Endothelial cell of umbilical vein (primary cell): ENCODE measurements around the gene DCUN1D4. TPM values are rescaled to one million over a fixed set of nuclear protein-coding genes. Genes with fewer than 3 reads are reported as not detected.

Experiments used
- BruUV-seq: library from RNA; stranded (reverse); fragments of 400-500 nt; replicated peaks from 2 replicates; lab custom pipeline; 2021; lab: Mats Ljungman, UMichigan
- CTCF ChIA-PET: fragments of 300-600, 350-600 bp; sonication (Branson Sonifier 250); formaldehyde crosslinking; loops from one replicate; lab custom pipeline; 2021; ENCODE audit warnings: antibody characterized with exemption, inconsistent platforms; lab: Charles Lee
- POLR2A ChIA-PET: fragments of 300-600, 350-600 bp; sonication (Branson Sonifier 250); formaldehyde crosslinking; loops from one replicate; lab custom pipeline; 2021; ENCODE audit warnings: antibody characterized with exemption, inconsistent platforms; lab: Charles Lee
- DNase-seq: peaks from one replicate; pipeline ENCODE4 v3.0.0-alpha.2; 2011; ENCODE audit warnings: low read depth, low spot score
- FAIRE-seq: peaks from 2 replicates; lab custom pipeline; 2011; peaks lifted over from hg19 to GRCh38; lab: Jason Lieb, UNC
- H2AFZ ChIP-seq: 2 replicates; pipeline ENCODE4 v1.6.0; 2012; ENCODE audit warnings: low read depth, low read length, control low read depth, inconsistent platforms
- H3K27ac ChIP-seq: 2 replicates; pipeline ENCODE4 v1.5.1; 2011; ENCODE audit warnings: low read depth, mild to moderate bottlenecking, control low read depth, low read length, moderate library complexity; ENCODE audit not compliant: insufficient read depth
- H3K27me3 ChIP-seq, 2 experiments: 2 replicates each; pipeline versions ENCODE4 v1.6.0 to v1.6.1; 2011; ENCODE audit warnings: low read length in 2 of 2, mixed read lengths in 1 of 2; ENCODE audit not compliant: control insufficient read depth in 2 of 2, insufficient read depth in 2 of 2
- H3K36me3 ChIP-seq, 2 experiments: 2 replicates in 1 of 2; 3 replicates in 1 of 2; pipeline ENCODE4 v1.5.1; 2011; ENCODE audit warnings: low read length in 2 of 2, mild to moderate bottlenecking in 1 of 2, moderate library complexity in 1 of 2; ENCODE audit not compliant: control insufficient read depth in 2 of 2, insufficient read depth in 2 of 2; ENCODE audit errors: extremely low read depth in 1 of 2
- H3K4me1 ChIP-seq: 3 replicates; pipeline ENCODE4 v1.5.1; 2011; ENCODE audit warnings: mild to moderate bottlenecking, low read length; ENCODE audit not compliant: control insufficient read depth, insufficient read depth; ENCODE audit errors: extremely low read depth
- H3K4me2 ChIP-seq: 2 replicates; pipeline ENCODE4 v1.6.1; 2011; ENCODE audit warnings: low read length, control low read depth, mixed read lengths; ENCODE audit not compliant: insufficient read depth
- H3K4me3 ChIP-seq, 3 experiments: fragments of 200-600 bp in 1 of 3; sonication (generic), shearing (Covaris generic) in 1 of 3; replicated peaks in 1 of 3; 2 replicates each; pipeline ENCODE4 v1.5.1; 2011 to 2016; ENCODE audit warnings: control low read depth in 3 of 3, low read length in 3 of 3, mild to moderate bottlenecking in 2 of 3, inconsistent platforms in 1 of 3, low read depth in 1 of 3, moderate library complexity in 1 of 3; ENCODE audit not compliant: insufficient read depth in 1 of 3
- H3K79me2 ChIP-seq: 2 replicates; pipeline ENCODE4 v1.6.0; 2012; ENCODE audit warnings: low read length, inconsistent platforms; ENCODE audit not compliant: control insufficient read depth, insufficient read depth
- H3K9ac ChIP-seq: replicated peaks from 2 replicates; pipeline ENCODE3; 2011; ENCODE audit warnings: low read length, control low read depth; ENCODE audit not compliant: insufficient read depth; ENCODE audit errors: extremely low read depth
- H3K9me1 ChIP-seq: replicated peaks from 3 replicates; pipeline ENCODE4 v1.6.0; 2011; ENCODE audit warnings: mild to moderate bottlenecking, low read length; ENCODE audit not compliant: control insufficient read depth, insufficient read depth; ENCODE audit errors: extremely low read depth
- H3K9me3 ChIP-seq: replicated peaks from 2 replicates; pipeline ENCODE4 v1.5.1; 2012; ENCODE audit warnings: low read length, inconsistent platforms; ENCODE audit not compliant: control insufficient read depth, insufficient read depth
- H4K20me1 ChIP-seq: replicated peaks from 2 replicates; pipeline ENCODE3; 2011; ENCODE audit warnings: mild to moderate bottlenecking, low read length; ENCODE audit not compliant: control insufficient read depth, insufficient read depth; ENCODE audit errors: extremely low read depth
- EZH2 ChIP-seq: IDR thresholded peaks from 2 replicates; pipeline ENCODE4 v1.6.1; 2012; ENCODE audit warnings: borderline replicate concordance, low read depth, mild to moderate bottlenecking, moderate library complexity, low read length, inconsistent platforms; ENCODE audit not compliant: severe bottlenecking
- FOS ChIP-seq: IDR thresholded peaks from 2 replicates; pipeline ENCODE4 v1.6.1; 2011; ENCODE audit warnings: mild to moderate bottlenecking, low read length, moderate library complexity, borderline replicate concordance; ENCODE audit not compliant: insufficient read depth
- GATA2 ChIP-seq: IDR thresholded peaks from 2 replicates; pipeline ENCODE4 v1.7.0; 2011; ENCODE audit warnings: low read depth, mild to moderate bottlenecking, moderate library complexity, mixed read lengths, low read length; ENCODE audit not compliant: insufficient read length, insufficient read depth
- JUN ChIP-seq: IDR thresholded peaks from 2 replicates; pipeline ENCODE4 v1.6.1; 2011; ENCODE audit warnings: borderline replicate concordance, low read depth; ENCODE audit not compliant: insufficient read length, insufficient read depth
- MYC ChIP-seq: IDR thresholded peaks from one replicate; pipeline ENCODE4 v1.6.1; 2011; ENCODE audit warnings: mild to moderate bottlenecking, low read depth, low read length
- POLR2A ChIP-seq: IDR thresholded peaks from 2 replicates; pipeline ENCODE4 v1.6.1; 2012; ENCODE audit warnings: low read depth, mild to moderate bottlenecking, control low read depth, low read length
- POLR2AphosphoS5 ChIP-seq: IDR thresholded peaks from 2 replicates; pipeline ENCODE4 v1.6.1; 2012; ENCODE audit warnings: low read depth, mild to moderate bottlenecking, control low read depth, low read length, moderate library complexity; ENCODE audit not compliant: insufficient read depth
- dilution Hi-C: fragments of 300-500 bp; cut with MboI; formaldehyde crosslinking; loops from one replicate; pipeline ENCODE4 v1.15.0; 2019; ENCODE audit warnings: low sequenced_read_pairs; ENCODE audit not compliant: extremely low pct_ligation_motif_present
- intact Hi-C: fragments of 100-400 bp; cut with micrococcal nuclease; formaldehyde crosslinking; loops from one replicate; pipeline ENCODE4 v1.10.0; 2022
- polyA plus RNA-seq, 4 experiments: library from polyadenylated mRNA; depleted of rRNA in 3 of 4; stranded (reverse) in 3 of 4; unstranded in 1 of 4; fragments of >200 nt; gene quantifications; 2 replicates each; pipeline versions ENCODE4 v1.2.1 to v1.2.3, GENCODE V29; 2011 to 2012; ENCODE audit warnings: missing spikeins in 1 of 4
- total RNA-seq: library from RNA; stranded (reverse); gene quantifications from 2 replicates; pipeline ENCODE4 v1.2.3, GENCODE V29; 2021
- TF ChIP-seq, protein P1 (sequence below): IDR thresholded peaks from 2 replicates; pipeline ENCODE4 v1.6.1; 2011; ENCODE audit not compliant: insufficient read depth, insufficient read length
- TF ChIP-seq, protein P2 (sequence below), 2 donors: IDR thresholded peaks; 1 replicate in 1 of 2; 2 replicates in 1 of 2; pipeline ENCODE4 v1.5.1; 2011; ENCODE audit warnings: low read length in 2 of 2, mild to moderate bottlenecking in 2 of 2, moderate library complexity in 2 of 2, control low read depth in 1 of 2, inconsistent platforms in 1 of 2, low read depth in 1 of 2; ENCODE audit not compliant: insufficient read depth in 1 of 2; ENCODE audit errors: extremely low read depth in 1 of 2

Gene DCUN1D4
- total and polyA plus RNA-seq, 2 donors (not counting 3 experiments of a cell fraction or from before 2014, with no cell fraction given), result 24.8 to 50.6 TPM

GRCh38 chr4:51884055-51884454 is 41.1 kb downstream of the DCUN1D4 start:
- no peaks in the 10 kb centered on the region for H3K79me2 ChIP-seq
- no peak overlapping the region for H3K4me3 ChIP-seq
- TF ChIP-seq, protein P1, sequence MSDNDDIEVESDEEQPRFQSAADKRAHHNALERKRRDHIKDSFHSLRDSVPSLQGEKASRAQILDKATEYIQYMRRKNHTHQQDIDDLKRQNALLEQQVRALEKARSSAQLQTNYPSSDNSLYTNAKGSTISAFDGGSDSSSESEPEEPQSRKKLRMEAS, result no peak
- TF ChIP-seq POLR2A, result no peak
- TF ChIP-seq FOS, result no peak
- TF ChIP-seq POLR2AphosphoS5, result no peak
- no peak for TF ChIP-seq EZH2
- no peak for TF ChIP-seq GATA2
- no peak for TF ChIP-seq JUN
- TF ChIP-seq MYC, result no peak
- TF ChIP-seq, protein P2, sequence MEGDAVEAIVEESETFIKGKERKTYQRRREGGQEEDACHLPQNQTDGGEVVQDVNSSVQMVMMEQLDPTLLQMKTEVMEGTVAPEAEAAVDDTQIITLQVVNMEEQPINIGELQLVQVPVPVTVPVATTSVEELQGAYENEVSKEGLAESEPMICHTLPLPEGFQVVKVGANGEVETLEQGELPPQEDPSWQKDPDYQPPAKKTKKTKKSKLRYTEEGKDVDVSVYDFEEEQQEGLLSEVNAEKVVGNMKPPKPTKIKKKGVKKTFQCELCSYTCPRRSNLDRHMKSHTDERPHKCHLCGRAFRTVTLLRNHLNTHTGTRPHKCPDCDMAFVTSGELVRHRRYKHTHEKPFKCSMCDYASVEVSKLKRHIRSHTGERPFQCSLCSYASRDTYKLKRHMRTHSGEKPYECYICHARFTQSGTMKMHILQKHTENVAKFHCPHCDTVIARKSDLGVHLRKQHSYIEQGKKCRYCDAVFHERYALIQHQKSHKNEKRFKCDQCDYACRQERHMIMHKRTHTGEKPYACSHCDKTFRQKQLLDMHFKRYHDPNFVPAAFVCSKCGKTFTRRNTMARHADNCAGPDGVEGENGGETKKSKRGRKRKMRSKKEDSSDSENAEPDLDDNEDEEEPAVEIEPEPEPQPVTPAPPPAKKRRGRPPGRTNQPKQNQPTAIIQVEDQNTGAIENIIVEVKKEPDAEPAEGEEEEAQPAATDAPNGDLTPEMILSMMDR (IDR thresholded peaks at IDR 0.05; ENCODE audit: extremely low read depth in 1 of 2, insufficient read depth in 1 of 2, low read depth in 1 of 2, low read length in 2 of 2), result no peak
- no peaks in the 10 kb centered on the region for H3K9me1 ChIP-seq
- H3K36me3 ChIP-seq, result peaks cover 8 to 9% of the 10 kb centered on the region in 2 experiments
- H3K27me3 ChIP-seq, result no peaks in the 10 kb centered on the region
- BruUV-seq, result no TSS peak
- H3K4me2 ChIP-seq, result no peak overlapping the region
- dilution Hi-C loops, result no loop called here
- H2AFZ ChIP-seq, result no peak overlapping the region
- ChIA-PET POLR2A (no interaction called here), CTCF (interaction anchor here (1.0 to 2.8 kb wide), 5 partner anchors 9 to 42 kb away, joined by 3 to 12 read pairs (median 4); partner anchors contain the start of gene DCUN1D4)
- H3K4me1 ChIP-seq, result no peaks in the 10 kb centered on the region
- intact Hi-C loops, result no loop called here
- DNase-seq, result peak; percentile 29
- no peak for FAIRE-seq
- no peak overlapping the region for H3K27ac ChIP-seq
- no peak overlapping the region for H3K9ac ChIP-seq
- no peaks in the 10 kb centered on the region for H4K20me1 ChIP-seq
- H3K9me3 ChIP-seq, result no peaks in the 10 kb centered on the region
